Sigmoid colon (tissue), 7 donors: ENCODE data around the gene KISS1R. TPM values are rescaled to one million over a fixed set of nuclear protein-coding genes. Genes with fewer than 3 reads are reported as not detected.

ENCODE experiments used
- DNase-seq: peaks from one replicate; pipeline ENCODE4 v3.0.0-alpha.2; 2019
- H3K27ac ChIP-seq, 4 donors: fragments of 200-600 bp; sonication (generic); one replicate each; pipeline ENCODE4 v1.5.1; 2016 to 2019; ENCODE audit warnings: mild to moderate bottlenecking in 1 of 4
- H3K27me3 ChIP-seq, 3 donors: fragments of 200-600 bp; sonication (generic); one replicate each; pipeline ENCODE4 v1.5.1; 2019; ENCODE audit warnings: mild to moderate bottlenecking in 1 of 3
- H3K36me3 ChIP-seq, 4 donors: fragments of 200-600 bp; sonication (generic); one replicate each; pipeline ENCODE4 v1.5.1; 2016 to 2019
- H3K4me1 ChIP-seq, 4 donors: fragments of 200-600 bp; sonication (generic); one replicate each; pipeline ENCODE4 v1.5.1; 2017 to 2019
- H3K4me3 ChIP-seq, 4 donors: fragments of 200-600 bp; sonication (generic); one replicate each; pipeline ENCODE4 v1.5.1; 2017 to 2019; ENCODE audit warnings: mild to moderate bottlenecking in 2 of 4, moderate library complexity in 1 of 4
- H3K9me3 ChIP-seq, 4 donors: fragments of 200-600 bp in 3 of 4; sonication (generic) in 3 of 4; one replicate each; pipeline versions ENCODE4 v1.5.1 to v1.6.1; 2013 to 2019
- EP300 ChIP-seq, 4 donors: sonication (generic); formaldehyde crosslinking; IDR thresholded peaks; one replicate each; pipeline ENCODE4 v1.6.1; 2017; ENCODE audit warnings: antibody characterized with exemption in 4 of 4
- POLR2A ChIP-seq, 2 donors: fragments of 450-650 bp; IDR thresholded peaks; one replicate each; pipeline ENCODE4 v1.6.1; 2016; ENCODE audit warnings: antibody characterized with exemption in 2 of 2, mild to moderate bottlenecking in 2 of 2, moderate library complexity in 2 of 2
- POLR2AphosphoS5 ChIP-seq, 4 donors: sonication (generic); formaldehyde crosslinking; IDR thresholded peaks; one replicate each; pipeline ENCODE4 v1.6.1; 2017; ENCODE audit warnings: antibody characterized with exemption in 4 of 4
- WGBS, 2 donors: extraction: QIAGEN DNeasy Blood & Tissue Kit; methylation state at CpG; one replicate each; pipeline ENCODE4 v1.1.7; 2013; 5-methylcytosine and 5-hydroxymethylcytosine counted together
- intact Hi-C: fragments of 100-400 bp; cut with DNase I; formaldehyde crosslinking; loops from one replicate; pipeline ENCODE4 v1.15.1; 2023
- polyA plus RNA-seq, 3 donors: library from polyadenylated mRNA; stranded (reverse); fragments of 200-250 nt; gene quantifications; one replicate each; pipeline ENCODE4 v1.2.3, GENCODE V29; 2013
- total RNA-seq, 4 donors: library from RNA; depleted of rRNA; stranded (reverse); fragments of >200 nt; gene quantifications; one replicate each; pipeline ENCODE4 v1.1.0, GENCODE V29; 2016
- TF ChIP-seq, protein P1 (sequence below), 4 experiments: fragments of 450-650 bp in 3 of 4; fragments of 200-600 bp in 1 of 4; IDR thresholded peaks; one replicate each; pipeline ENCODE4 v1.5.1; 2016 to 2019; ENCODE audit warnings: antibody characterized with exemption in 4 of 4, mild to moderate bottlenecking in 3 of 4, moderate library complexity in 2 of 4
- donor health status: healthy with polysubstance abuse.
- donor health status: Bipolar disorder and iron deficiency.
- donor health status: healthy.

Gene KISS1R
- total and polyA plus RNA-seq, 7 donors: 0.13 TPM; not detected in 6

- Histone ChIP-seq H3K9me3 (no peaks in the 10 kb centered on the region), H3K27ac (peak overlapping the region in 1 of 4 donors; percentile 83), H3K4me3 (no peak overlapping the region), H3K27me3 (no peaks in the 10 kb centered on the region), H3K4me1 (peaks cover 0 to 42% (median 41%) of the 10 kb centered on the region in 4 donors), H3K36me3 (peaks cover 17 to 70% (median 27%) of the 10 kb centered on the region in 4 donors)
- intact Hi-C loops: no loop called here
- TF ChIP-seq, protein P1, sequence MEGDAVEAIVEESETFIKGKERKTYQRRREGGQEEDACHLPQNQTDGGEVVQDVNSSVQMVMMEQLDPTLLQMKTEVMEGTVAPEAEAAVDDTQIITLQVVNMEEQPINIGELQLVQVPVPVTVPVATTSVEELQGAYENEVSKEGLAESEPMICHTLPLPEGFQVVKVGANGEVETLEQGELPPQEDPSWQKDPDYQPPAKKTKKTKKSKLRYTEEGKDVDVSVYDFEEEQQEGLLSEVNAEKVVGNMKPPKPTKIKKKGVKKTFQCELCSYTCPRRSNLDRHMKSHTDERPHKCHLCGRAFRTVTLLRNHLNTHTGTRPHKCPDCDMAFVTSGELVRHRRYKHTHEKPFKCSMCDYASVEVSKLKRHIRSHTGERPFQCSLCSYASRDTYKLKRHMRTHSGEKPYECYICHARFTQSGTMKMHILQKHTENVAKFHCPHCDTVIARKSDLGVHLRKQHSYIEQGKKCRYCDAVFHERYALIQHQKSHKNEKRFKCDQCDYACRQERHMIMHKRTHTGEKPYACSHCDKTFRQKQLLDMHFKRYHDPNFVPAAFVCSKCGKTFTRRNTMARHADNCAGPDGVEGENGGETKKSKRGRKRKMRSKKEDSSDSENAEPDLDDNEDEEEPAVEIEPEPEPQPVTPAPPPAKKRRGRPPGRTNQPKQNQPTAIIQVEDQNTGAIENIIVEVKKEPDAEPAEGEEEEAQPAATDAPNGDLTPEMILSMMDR (IDR thresholded peaks at IDR 0.05): no peak
- TF ChIP-seq POLR2AphosphoS5 (IDR thresholded peaks at IDR 0.05) (no peak), POLR2A (IDR thresholded peaks at IDR 0.05) (no peak), EP300 (IDR thresholded peaks at IDR 0.05) (no peak)
- DNase-seq: no peak
- WGBS, 2 donors: 37 to 66% methylated on average over 13 of the region's 13 CpGs
Measured at GRCh38 chr19:873084-873483, 44.0 kb upstream of the KISS1R start.

DNA sequence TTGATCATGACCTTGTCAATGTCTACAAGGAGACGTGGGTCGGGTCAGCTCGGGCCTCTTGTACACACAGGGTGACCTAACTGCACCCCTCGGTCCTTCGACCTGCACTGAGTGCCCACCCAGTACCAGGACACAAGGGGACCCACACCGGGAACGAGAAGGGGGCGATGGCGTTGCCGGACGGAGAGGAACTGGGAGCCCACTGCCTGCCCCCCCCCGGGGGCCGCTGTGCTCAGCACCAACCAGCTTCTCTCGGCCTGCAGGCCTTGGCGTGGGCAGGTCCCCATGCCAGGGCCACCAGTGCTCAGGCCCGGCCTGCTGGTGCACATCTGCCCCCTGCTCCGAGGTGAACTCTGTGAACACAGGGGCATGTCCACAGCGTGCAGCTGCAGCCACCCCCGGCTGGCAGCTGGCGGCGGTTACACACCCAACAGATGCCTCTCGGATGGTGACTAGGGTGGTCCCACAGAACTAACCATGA, 43.5 kb upstream of the KISS1R start:
- Histone ChIP-seq H3K4me3 (no peak overlapping the region), H3K9me3 (no peaks in the 10 kb centered on the region), H3K4me1 (peaks cover 0 to 37% (median 37%) of the 10 kb centered on the region in 4 donors), H3K27ac (peak overlapping the region in 1 of 4 donors; percentile 83), H3K36me3 (peaks cover 15 to 65% (median 24%) of the 10 kb centered on the region in 4 donors), H3K27me3 (no peaks in the 10 kb centered on the region)
- TF ChIP-seq EP300 (IDR thresholded peaks at IDR 0.05) (no peak), POLR2A (IDR thresholded peaks at IDR 0.05) (no peak), POLR2AphosphoS5 (IDR thresholded peaks at IDR 0.05) (no peak)
- TF ChIP-seq, protein P1 (IDR thresholded peaks at IDR 0.05): no peak
- 94 to 95% methylated on average over 22 of the region's 22 CpGs for WGBS, 2 donors
- intact Hi-C loops: no loop called here
- DNase-seq: no peak

- no peaks in the 10 kb centered on the region for H3K27me3 ChIP-seq
- H3K4me3 ChIP-seq: no peak overlapping the region
- 95 to 96% methylated on average over 28 of the region's 28 CpGs for WGBS, 2 donors
- intact Hi-C loops: no loop called here
- TF ChIP-seq POLR2A (IDR thresholded peaks at IDR 0.05): no peak
- TF ChIP-seq, protein P1 (IDR thresholded peaks at IDR 0.05): no peak
- TF ChIP-seq EP300 (IDR thresholded peaks at IDR 0.05): no peak
- no peak for TF ChIP-seq POLR2AphosphoS5 (IDR thresholded peaks at IDR 0.05)
- H3K9me3 ChIP-seq: no peaks in the 10 kb centered on the region
- peaks cover 0 to 22% (median 20%) of the 10 kb centered on the region in 4 donors for H3K4me1 ChIP-seq
- no peak overlapping the region for H3K27ac ChIP-seq
- no peak for DNase-seq
- H3K36me3 ChIP-seq: peaks cover 29 to 74% (median 35%) of the 10 kb centered on the region in 4 donors
Measured at GRCh38 chr19:875265-875879, 41.8 kb upstream of the KISS1R start.

DNA sequence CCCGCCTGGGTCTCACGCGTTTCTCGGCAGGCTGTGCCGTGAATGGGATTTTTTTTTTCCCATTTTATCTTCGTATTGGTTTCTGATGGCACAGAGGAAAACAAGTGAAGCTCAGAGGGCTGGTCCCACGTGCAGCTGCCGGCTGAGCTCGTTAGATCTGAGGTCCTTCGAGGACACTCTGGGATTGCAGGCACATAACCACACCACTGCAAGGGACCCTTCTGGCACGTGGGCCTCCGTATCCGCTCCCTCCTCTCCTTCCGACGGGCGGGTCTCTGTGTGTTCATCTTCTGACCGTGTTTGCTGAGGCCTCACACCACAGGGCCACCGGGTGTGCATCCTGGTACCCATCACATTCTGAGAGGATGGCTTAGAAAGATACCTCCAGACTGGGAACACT, 41.0 kb upstream of the KISS1R start:
- H3K9me3 ChIP-seq: no peaks in the 10 kb centered on the region

More for the DNA sequence above, 41.0 kb upstream of the KISS1R start:
- Histone ChIP-seq H3K36me3 (peaks cover 35 to 76% (median 40%) of the 10 kb centered on the region in 4 donors), H3K27me3 (no peaks in the 10 kb centered on the region), H3K4me1 (peaks cover 0 to 16% (median 14%) of the 10 kb centered on the region in 4 donors), H3K4me3 (no peak overlapping the region), H3K27ac (no peak overlapping the region)
- intact Hi-C loops: no loop called here
- TF ChIP-seq, protein P1 (IDR thresholded peaks at IDR 0.05): no peak
- no peak for TF ChIP-seq POLR2A (IDR thresholded peaks at IDR 0.05)
- no peak for TF ChIP-seq EP300 (IDR thresholded peaks at IDR 0.05)
- no peak for TF ChIP-seq POLR2AphosphoS5 (IDR thresholded peaks at IDR 0.05)
- DNase-seq: no peak
- 77 to 82% methylated on average over 18 of the region's 18 CpGs for WGBS, 2 donors
